Cortex of kidney (tissue), 1 donor: ENCODE results near the gene USP36.
"Not testable (repeated sequence)": the region's sequence is repeated elsewhere in the genome, so short reads cannot be mapped to it uniquely, and the experiment has no call there.

Experiments
- DNase-seq: peaks from one replicate; lab custom pipeline; 2025; lab: John Stamatoyannopoulos, UW

The USP36 gene

GRCh38 chr17:78872486-78872885 is 31.9 kb upstream of the USP36 start:
- DNase-seq = no peak

- no peak for DNase-seq
These were observed 30.0 kb upstream of the USP36 start for GRCh38 chr17:78870621-78871020.

- no peak for DNase-seq
These were observed 27.8 kb upstream of the USP36 start for GRCh38 chr17:78868391-78868790.

GRCh38 chr17:78867046-78867445 is 26.4 kb upstream of the USP36 start:
- DNase-seq = not testable (repeated sequence)

- no peak for DNase-seq
These were observed 25.2 kb upstream of the USP36 start for GRCh38 chr17:78865682-78866390.

GRCh38 chr17:78864117-78864516 is 23.5 kb upstream of the USP36 start:
- DNase-seq = no peak

- DNase-seq = no peak
These were observed 21.7 kb upstream of the USP36 start for GRCh38 chr17:78862073-78863023.

GRCh38 chr17:78861229-78861628 is 20.6 kb upstream of the USP36 start:
- DNase-seq = no peak

- no peak for DNase-seq
These were observed 18.4 kb upstream of the USP36 start for GRCh38 chr17:78859051-78859450.

GRCh38 chr17:78857266-78857665 is 16.7 kb upstream of the USP36 start:
- DNase-seq = no peak

GRCh38 chr17:78855561-78856165 is 15.0 kb upstream of the USP36 start:
- no peak for DNase-seq

GRCh38 chr17:78854508-78854907 is 13.9 kb upstream of the USP36 start:
- DNase-seq = no peak

GRCh38 chr17:78853926-78854394 is 13.3 kb upstream of the USP36 start:
- DNase-seq = no peak

GRCh38 chr17:78852709-78853121 is 12.1 kb upstream of the USP36 start:
- DNase-seq = no peak

GRCh38 chr17:78849026-78849425 is 8.4 kb upstream of the USP36 start:
- no peak for DNase-seq

GRCh38 chr17:78847052-78847451 is 6.4 kb upstream of the USP36 start:
- DNase-seq = no peak

GRCh38 chr17:78844301-78845005 is 3.8 kb upstream of the USP36 start:
- no peak for DNase-seq

- no peak for DNase-seq
These were observed 2.4 kb upstream of the USP36 start for GRCh38 chr17:78842881-78843565.

- no peak for DNase-seq
These were observed 159 bp downstream of the USP36 start for GRCh38 chr17:78840530-78840779.

- DNase-seq = no peak
These were observed 668 bp downstream of the USP36 start for GRCh38 chr17:78839762-78840529.

- DNase-seq = no peak
These were observed 1.3 kb downstream of the USP36 start for GRCh38 chr17:78839235-78839761.
